HepG2 (cell line): ENCODE data around the gene CDYL2.

Experiments used
- CTCF ChIP-seq: sonication (generic); formaldehyde crosslinking; IDR thresholded peaks from 2 replicates; pipeline ENCODE4 v1.5.0; 2020; ENCODE audit warnings: mild to moderate bottlenecking, missing genetic modification reagents, moderate library complexity
- FOXA1 ChIP-seq, 2 experiments: fragments of 450-650 bp in 1 of 2; sonication (generic) in 1 of 2; formaldehyde crosslinking in 1 of 2; IDR thresholded peaks; 2 replicates each; pipeline versions ENCODE4 v1.4.0 to v1.6.1; 2016 to 2020; ENCODE audit warnings: missing genetic modification reagents in 1 of 2
- KAT7 ChIP-seq: IDR thresholded peaks from 2 replicates; pipeline ENCODE4 v1.6.1; 2018; ENCODE audit warnings: borderline replicate concordance, missing compliant biosample characterization
- NFIC ChIP-seq: IDR thresholded peaks from 2 replicates; pipeline ENCODE4 v1.6.1; 2012; ENCODE audit warnings: mild to moderate bottlenecking, low read length, inconsistent platforms
- SETDB1 ChIP-seq: sonication (generic); formaldehyde crosslinking; IDR thresholded peaks from 2 replicates; pipeline ENCODE4 v1.5.1; 2020; ENCODE audit warnings: missing genetic modification reagents, mild to moderate bottlenecking, borderline replicate concordance
- SRF ChIP-seq: IDR thresholded peaks from 2 replicates; pipeline ENCODE4 v1.6.1; 2011; ENCODE audit warnings: mild to moderate bottlenecking, low read depth, low read length, moderate library complexity
- TAF1 ChIP-seq: sonication (generic); formaldehyde crosslinking; IDR thresholded peaks from 2 replicates; pipeline ENCODE4 v1.4.0; 2020; ENCODE audit warnings: missing genetic modification reagents
- TEAD2 ChIP-seq: sonication (generic); formaldehyde crosslinking; IDR thresholded peaks from 2 replicates; pipeline ENCODE4 v1.9.0; 2021; ENCODE audit warnings: missing genetic modification reagents
- YY1 ChIP-seq: IDR thresholded peaks from 2 replicates; pipeline ENCODE4 v1.6.1; 2011; ENCODE audit warnings: low read length, low read depth, moderate library complexity, mild to moderate bottlenecking; ENCODE audit not compliant: insufficient read depth, insufficient replicate concordance

DNA sequence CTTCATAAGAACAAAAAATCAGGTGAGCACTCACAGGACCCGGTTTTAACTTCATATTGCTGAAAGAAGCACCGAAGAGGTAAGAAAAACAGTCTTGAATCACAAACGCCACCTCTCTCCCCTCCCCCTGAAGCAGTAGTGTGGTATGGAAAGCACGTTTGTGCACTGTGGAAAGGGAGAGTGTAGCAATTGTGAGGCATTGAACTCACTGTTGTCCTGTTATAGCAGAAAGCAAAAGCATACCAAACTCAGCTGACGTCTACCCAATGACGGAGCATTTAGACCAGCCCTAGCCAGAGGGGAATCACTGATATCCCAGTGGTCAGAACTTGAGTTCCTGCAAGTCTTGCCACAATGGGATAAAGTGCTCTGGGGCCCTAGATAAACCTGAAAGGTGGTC is 164.8 kb downstream of the CDYL2 start:
- no peak for TF ChIP-seq TEAD2 (CRISPR knock-in tag)
- TF ChIP-seq NFIC, result no peak
- no peak for TF ChIP-seq CTCF
- no peak for TF ChIP-seq YY1
- TF ChIP-seq KAT7 (CRISPR knock-in tag), result no peak
- no peak for TF ChIP-seq FOXA1 (IDR thresholded peaks at IDR 0.05)
- no peak for TF ChIP-seq FOXA1 (CRISPR knock-in tag; IDR thresholded peaks at IDR 0.05)
- no peak for TF ChIP-seq TAF1 (CRISPR knock-in tag)
- TF ChIP-seq SRF, result no peak
- no peak for TF ChIP-seq SETDB1 (CRISPR knock-in tag)
